ENCODE results near the gene PLP1. TPM values are rescaled to one million over a fixed set of nuclear protein-coding genes. Genes with fewer than 3 reads are reported as not detected.
A peak's percentile ranks its signal among the peaks of the same experiment; 100 is the strongest.

PLP1 gene
- total RNA-seq, 2 donors from 2014 or later = 5.1 to 16.0 TPM

DNA sequence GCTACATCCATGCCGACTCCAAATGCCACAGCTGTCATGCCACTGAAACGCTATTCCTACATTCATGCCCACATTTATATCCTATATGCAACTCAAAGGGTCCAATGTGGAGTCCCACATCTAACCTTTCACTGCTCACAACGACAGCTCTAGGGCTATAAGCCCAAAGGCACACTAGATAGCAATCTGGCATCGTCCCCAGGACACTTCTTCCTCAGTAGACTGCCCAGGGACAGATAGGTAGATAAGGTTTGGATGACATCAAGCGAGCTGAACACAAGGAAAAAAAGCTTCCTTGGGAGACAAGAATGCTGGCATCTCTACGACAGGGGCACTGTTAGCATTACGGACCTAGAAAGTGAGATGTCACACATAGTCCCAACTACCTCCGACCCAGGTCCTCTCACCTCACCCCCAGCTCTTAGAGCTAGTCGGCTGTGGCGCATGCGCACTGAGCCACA, 54.7 kb downstream of the PLP1 start:
- H3K9me3 ChIP-seq (ENCODE audit: control insufficient read depth, low read length) = no peaks in the 10 kb centered on the region
- 26 to 86% methylated on average over 1 to 11 of the region's 11 CpGs for WGBS, 2 experiments (ENCODE audit: insufficient coverage in 1 of 2, insufficient read length in 1 of 2)
- peak overlapping the region; percentile 82 for H3K4me3 ChIP-seq (ENCODE audit: low read length)
- Mint-ChIP-seq H3K4me1 (peaks cover 3% of the 10 kb centered on the region), H3K36me3 (ENCODE audit: low read depth) (no peaks in the 10 kb centered on the region), H3K9me3 (no peaks in the 10 kb centered on the region), H3K27me3 (ENCODE audit: insufficient read depth) (peaks cover 77% of the 10 kb centered on the region), H3K27ac (no peak overlapping the region), H3K4me3 (peak overlapping the region; percentile 69)
- no peaks in the 10 kb centered on the region for H3K36me3 ChIP-seq (ENCODE audit: control insufficient read depth, insufficient read depth, low read length)
- H3K4me1 ChIP-seq (ENCODE audit: control insufficient read depth, insufficient read depth, low read length) = no peaks in the 10 kb centered on the region
- no peak overlapping the region for H3K27ac ChIP-seq (ENCODE audit: low read depth, low read length)
- peaks cover 47% of the 10 kb centered on the region for H3K27me3 ChIP-seq (ENCODE audit: control insufficient read depth, insufficient read depth, low read length, poor library complexity, severe bottlenecking)
- no peak for TF ChIP-seq CTCF (conservative IDR thresholded peaks at IDR 0.05)
- H3K9ac ChIP-seq (ENCODE audit: extremely low read depth, low read length, poor library complexity, severe bottlenecking) = no peak overlapping the region
- no peak for DNase-seq

DNA sequence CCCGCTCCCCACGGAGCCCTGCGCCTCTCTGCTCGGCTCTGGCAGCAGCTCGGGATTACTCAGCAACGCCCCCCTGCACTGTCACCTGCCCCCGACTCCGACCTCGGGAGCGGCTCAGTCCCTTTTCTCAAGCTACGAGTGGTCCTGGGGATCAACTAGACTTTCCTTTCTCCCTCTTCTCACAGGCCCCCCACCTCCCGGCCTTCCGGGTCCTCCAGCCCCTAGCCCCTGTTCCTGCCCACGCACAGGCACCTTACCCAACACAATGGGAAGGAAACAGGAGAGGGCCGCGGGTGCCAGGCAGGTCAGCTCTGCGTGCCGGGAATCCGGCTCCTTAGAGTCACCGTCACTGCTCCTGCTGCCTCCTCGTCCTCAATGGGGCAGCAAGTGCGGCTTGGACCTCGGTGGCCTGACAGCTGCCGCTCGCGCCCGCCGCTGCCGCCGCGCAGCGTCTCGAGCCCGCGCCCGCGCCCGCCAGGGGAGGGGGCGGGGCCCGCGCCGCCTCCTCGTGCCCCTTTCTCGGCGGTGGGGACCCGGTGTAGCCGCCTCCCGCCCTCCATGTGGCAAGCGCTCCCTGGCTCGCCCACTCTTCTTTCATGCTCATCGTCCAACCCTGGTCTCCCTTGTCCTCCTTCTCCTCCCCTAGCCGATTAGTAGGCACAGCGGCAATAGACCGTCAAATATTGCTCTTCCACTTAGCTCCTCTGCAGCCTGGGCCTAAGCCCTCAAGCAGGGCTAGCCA, 55.3 kb downstream of the PLP1 start, which contains the start of gene RAB9B:
Gene RAB9B (minus strand): TSS at position 455 of the 742 bp plus-strand sequence. CDS start 6,473 bp downstream, outside the sequence.
- Mint-ChIP-seq H3K36me3 (ENCODE audit: low read depth) (no peaks in the 10 kb centered on the region), H3K4me1 (peaks cover 3% of the 10 kb centered on the region), H3K9me3 (no peaks in the 10 kb centered on the region), H3K27me3 (ENCODE audit: insufficient read depth) (peaks cover 81% of the 10 kb centered on the region), H3K27ac (no peak within 1 kb of the TSS), H3K4me3 (peak within 1 kb of the TSS; percentile 69)
- Histone ChIP-seq H3K9ac (ENCODE audit: extremely low read depth, low read length, poor library complexity, severe bottlenecking) (no peak within 1 kb of the TSS), H3K27me3 (ENCODE audit: control insufficient read depth, insufficient read depth, low read length, poor library complexity, severe bottlenecking) (peaks cover 53% of the 10 kb centered on the region), H3K4me1 (ENCODE audit: control insufficient read depth, insufficient read depth, low read length) (no peaks in the 10 kb centered on the region), H3K9me3 (ENCODE audit: control insufficient read depth, low read length) (no peaks in the 10 kb centered on the region), H3K4me3 (ENCODE audit: low read length) (peak within 1 kb of the TSS; percentile 82), H3K27ac (ENCODE audit: low read depth, low read length) (no peak within 1 kb of the TSS), H3K36me3 (ENCODE audit: control insufficient read depth, insufficient read depth, low read length) (no peaks in the 10 kb centered on the region)
- WGBS, 2 experiments (ENCODE audit: insufficient coverage in 1 of 2, insufficient read length in 1 of 2) = 1% methylated on average over 54 of the region's 54 CpGs; no CpG with 5 or more reads in 1 of the 2 experiments
- TF ChIP-seq CTCF (conservative IDR thresholded peaks at IDR 0.05) = no peak
- DNase-seq = peak; percentile 93

- no peaks in the 10 kb centered on the region for H3K36me3 ChIP-seq (ENCODE audit: control insufficient read depth, insufficient read depth, low read length)
- H3K9ac ChIP-seq (ENCODE audit: extremely low read depth, low read length, poor library complexity, severe bottlenecking) = no peak overlapping the region
- H3K4me1 Mint-ChIP-seq = no peaks in the 10 kb centered on the region
- no peak for TF ChIP-seq CTCF (conservative IDR thresholded peaks at IDR 0.05)
- H3K9me3 ChIP-seq (ENCODE audit: control insufficient read depth, low read length) = no peaks in the 10 kb centered on the region
- no peaks in the 10 kb centered on the region for H3K4me1 ChIP-seq (ENCODE audit: control insufficient read depth, insufficient read depth, low read length)
- no CpG with 5 or more reads among the region's 1 CpG for WGBS, 2 experiments (ENCODE audit: insufficient coverage in 1 of 2, insufficient read length in 1 of 2)
- H3K27me3 ChIP-seq (ENCODE audit: control insufficient read depth, insufficient read depth, low read length, poor library complexity, severe bottlenecking) = peaks cover 46% of the 10 kb centered on the region
- peaks cover 62% of the 10 kb centered on the region for H3K27me3 Mint-ChIP-seq (ENCODE audit: insufficient read depth)
- H3K4me3 ChIP-seq (ENCODE audit: low read length) = no peak overlapping the region
- no peak for DNase-seq
- no peak overlapping the region for H3K27ac ChIP-seq (ENCODE audit: low read depth, low read length)
- peaks cover 5% of the 10 kb centered on the region for H3K9me3 Mint-ChIP-seq
- H3K27ac Mint-ChIP-seq = no peak overlapping the region
- H3K36me3 Mint-ChIP-seq (ENCODE audit: low read depth) = no peaks in the 10 kb centered on the region
- H3K4me3 Mint-ChIP-seq = no peak overlapping the region
These were observed 62.8 kb downstream of the PLP1 start for GRCh38 chrX:103839404-103839803.

Other genes starting within 250 kb of the PLP1 start
- gene TCEAL4, start 191.3 kb upstream of the PLP1 start, total RNA-seq = 10 to 100 TPM; 72.7 to 88.8 TPM
- gene TCEAL3, start 168.9 kb upstream of the PLP1 start, total RNA-seq = 10 to 100 TPM in 1 of 2 donors, 1 to 10 TPM in 1; 9.2 to 11.0 TPM
- gene TCEAL1, start 147.9 kb upstream of the PLP1 start, total RNA-seq = 1 to 10 TPM; 4.5 to 4.8 TPM
- 100 to 1,000 TPM; 400 to 509 TPM for gene MORF4L2, start 90.1 kb upstream of the PLP1 start, total RNA-seq
- under 1 TPM in 1 of 2 donors, not detected in 1; 1.00 TPM for gene TMEM31, start 65.9 kb upstream of the PLP1 start, total RNA-seq
- gene RAB9B, start 55.4 kb downstream of the PLP1 start, total RNA-seq = under 1 TPM; 0.42 to 0.64 TPM
- gene TMSB15B, start 185.8 kb downstream of the PLP1 start, total RNA-seq = 10 to 100 TPM; 19.3 to 21.0 TPM
- not detected for gene H2BW1, start 236.9 kb downstream of the PLP1 start, total RNA-seq